Measurements from ENCODE around the gene MOB3A. TPM values are rescaled to one million over a fixed set of nuclear protein-coding genes. Genes with fewer than 3 reads are reported as not detected.

Gene MOB3A
- total and polyA plus RNA-seq, 2 donors (not counting 1 experiment from before 2014, with no cell fraction given), result 17.2 to 34.8 TPM

- Histone ChIP-seq H3K36me3 (ENCODE audit: control insufficient read depth, insufficient read depth, low read length) (peaks cover 33% of the 10 kb centered on the region), H3K4me1 (ENCODE audit: control insufficient read depth, extremely low read depth, insufficient read depth, low read length) (no peaks in the 10 kb centered on the region), H3K27me3 (ENCODE audit: control insufficient read depth, insufficient read depth, low read length) (no peaks in the 10 kb centered on the region), H3K79me2 (ENCODE audit: control insufficient read depth, insufficient read depth, low read length) (peaks cover 8% of the 10 kb centered on the region), H4K20me1 (ENCODE audit: control insufficient read depth, extremely low read depth, insufficient read depth, low read length) (no peaks in the 10 kb centered on the region), H3K4me2 (ENCODE audit: extremely low read depth, insufficient read depth, low read length) (no peak overlapping the region), H3K9me3 (ENCODE audit: control insufficient read depth, insufficient read depth, low read depth, low read length) (no peaks in the 10 kb centered on the region), H3K4me3 (replicated peaks in 1 of 4; ENCODE audit: control extremely low read depth in 1 of 4, insufficient read depth in 1 of 4, low read depth in 3 of 4, low read length in 4 of 4) (no peak overlapping the region), H3K27ac (ENCODE audit: insufficient read depth, low read length) (no peak overlapping the region), H3K9ac (ENCODE audit: insufficient read depth, low read length) (no peak overlapping the region), H2AFZ (ENCODE audit: low read length) (no peak overlapping the region)
- DNase-seq (ENCODE audit: low read depth in 2 of 2), result no peak
- TF ChIP-seq EZH2 (IDR thresholded peaks at IDR 0.05; ENCODE audit: low read length, missing control alignments), result no peak
- TF ChIP-seq CTCF (conservative IDR thresholded peaks at IDR 0.05 in 1 of 2, IDR thresholded peaks at IDR 0.05 in 1 of 2; ENCODE audit: low read depth in 1 of 2, low read length in 2 of 2), result no peak
Observed at GRCh38 chr19:2080336-2080988, 15.7 kb downstream of the MOB3A start.

GRCh38 chr19:2079865-2080301, 16.2 kb downstream of the MOB3A start:
- no peaks in the 10 kb centered on the region for H3K27me3 ChIP-seq (ENCODE audit: control insufficient read depth, insufficient read depth, low read length)
- H3K27ac ChIP-seq (ENCODE audit: insufficient read depth, low read length), result no peak overlapping the region
- H3K79me2 ChIP-seq (ENCODE audit: control insufficient read depth, insufficient read depth, low read length), result peaks cover 8% of the 10 kb centered on the region
- H2AFZ ChIP-seq (ENCODE audit: low read length), result no peak overlapping the region
- H3K9ac ChIP-seq (ENCODE audit: insufficient read depth, low read length), result no peak overlapping the region
- no peaks in the 10 kb centered on the region for H3K4me1 ChIP-seq (ENCODE audit: control insufficient read depth, extremely low read depth, insufficient read depth, low read length)
- no peaks in the 10 kb centered on the region for H3K9me3 ChIP-seq (ENCODE audit: control insufficient read depth, insufficient read depth, low read depth, low read length)
- TF ChIP-seq CTCF (conservative IDR thresholded peaks at IDR 0.05 in 1 of 2, IDR thresholded peaks at IDR 0.05 in 1 of 2; ENCODE audit: low read depth in 1 of 2, low read length in 2 of 2), result no peak
- TF ChIP-seq EZH2 (IDR thresholded peaks at IDR 0.05; ENCODE audit: low read length, missing control alignments), result no peak
- no peak overlapping the region for H3K4me3 ChIP-seq (replicated peaks in 1 of 4; ENCODE audit: control extremely low read depth in 1 of 4, insufficient read depth in 1 of 4, low read depth in 3 of 4, low read length in 4 of 4)
- no peaks in the 10 kb centered on the region for H4K20me1 ChIP-seq (ENCODE audit: control insufficient read depth, extremely low read depth, insufficient read depth, low read length)
- H3K4me2 ChIP-seq (ENCODE audit: extremely low read depth, insufficient read depth, low read length), result no peak overlapping the region
- peaks cover 34% of the 10 kb centered on the region for H3K36me3 ChIP-seq (ENCODE audit: control insufficient read depth, insufficient read depth, low read length)
- DNase-seq (ENCODE audit: low read depth in 2 of 2), result no peak

GRCh38 chr19:2079076-2079864, 16.9 kb downstream of the MOB3A start:
- H2AFZ ChIP-seq (ENCODE audit: low read length), result no peak overlapping the region
- H3K4me2 ChIP-seq (ENCODE audit: extremely low read depth, insufficient read depth, low read length), result no peak overlapping the region
- no peak for DNase-seq (ENCODE audit: low read depth in 2 of 2)
- no peak overlapping the region for H3K27ac ChIP-seq (ENCODE audit: insufficient read depth, low read length)
- H3K4me3 ChIP-seq (replicated peaks in 1 of 4; ENCODE audit: control extremely low read depth in 1 of 4, insufficient read depth in 1 of 4, low read depth in 3 of 4, low read length in 4 of 4), result no peak overlapping the region
- H3K4me1 ChIP-seq (ENCODE audit: control insufficient read depth, extremely low read depth, insufficient read depth, low read length), result no peaks in the 10 kb centered on the region
- H3K27me3 ChIP-seq (ENCODE audit: control insufficient read depth, insufficient read depth, low read length), result no peaks in the 10 kb centered on the region
- TF ChIP-seq EZH2 (IDR thresholded peaks at IDR 0.05; ENCODE audit: low read length, missing control alignments), result no peak
- no peak for TF ChIP-seq CTCF (conservative IDR thresholded peaks at IDR 0.05 in 1 of 2, IDR thresholded peaks at IDR 0.05 in 1 of 2; ENCODE audit: low read depth in 1 of 2, low read length in 2 of 2)
- peaks cover 8% of the 10 kb centered on the region for H3K79me2 ChIP-seq (ENCODE audit: control insufficient read depth, insufficient read depth, low read length)
- peaks cover 34% of the 10 kb centered on the region for H3K36me3 ChIP-seq (ENCODE audit: control insufficient read depth, insufficient read depth, low read length)
- no peaks in the 10 kb centered on the region for H3K9me3 ChIP-seq (ENCODE audit: control insufficient read depth, insufficient read depth, low read depth, low read length)
- H4K20me1 ChIP-seq (ENCODE audit: control insufficient read depth, extremely low read depth, insufficient read depth, low read length), result no peaks in the 10 kb centered on the region
- H3K9ac ChIP-seq (ENCODE audit: insufficient read depth, low read length), result no peak overlapping the region
